Endothelial cell of umbilical vein (primary cell): ENCODE measurements around the gene CPSF4.

Source experiments
- POLR2A ChIP-seq: IDR thresholded peaks from 2 replicates; pipeline ENCODE4 v1.6.1; 2012; ENCODE audit warnings: low read depth, mild to moderate bottlenecking, control low read depth, low read length
- TF ChIP-seq, protein P1 (sequence below), 2 donors: IDR thresholded peaks; 1 replicate in 1 of 2; 2 replicates in 1 of 2; pipeline ENCODE4 v1.5.1; 2011; ENCODE audit warnings: low read length in 2 of 2, mild to moderate bottlenecking in 2 of 2, moderate library complexity in 2 of 2, control low read depth in 1 of 2, inconsistent platforms in 1 of 2, low read depth in 1 of 2; ENCODE audit not compliant: insufficient read depth in 1 of 2; ENCODE audit errors: extremely low read depth in 1 of 2
- TF ChIP-seq, protein P2 (sequence below): IDR thresholded peaks from 2 replicates; pipeline ENCODE4 v1.6.1; 2011; ENCODE audit not compliant: insufficient read depth, insufficient read length

DNA sequence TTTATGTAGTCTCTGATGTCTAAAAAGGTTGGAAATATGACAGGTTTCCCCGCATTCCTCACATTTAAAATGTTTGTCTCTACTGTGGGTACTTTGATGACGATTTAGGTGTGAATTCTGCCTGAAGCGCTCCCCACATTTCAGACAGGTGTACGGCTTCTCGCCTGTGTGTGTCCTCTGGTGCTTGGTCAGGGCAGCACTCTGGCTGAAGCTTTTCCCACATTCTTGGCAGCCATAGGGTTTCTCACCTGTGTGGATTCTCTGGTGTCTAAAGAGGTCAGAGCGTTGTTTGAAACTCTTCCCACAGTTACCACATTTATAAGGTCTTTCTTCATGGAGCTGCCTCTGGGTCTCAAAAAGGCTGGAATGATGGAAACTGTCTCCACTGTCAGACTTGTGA lies 55.1 kb downstream of the CPSF4 start:
- no peak for TF ChIP-seq POLR2A
- TF ChIP-seq, protein P1, sequence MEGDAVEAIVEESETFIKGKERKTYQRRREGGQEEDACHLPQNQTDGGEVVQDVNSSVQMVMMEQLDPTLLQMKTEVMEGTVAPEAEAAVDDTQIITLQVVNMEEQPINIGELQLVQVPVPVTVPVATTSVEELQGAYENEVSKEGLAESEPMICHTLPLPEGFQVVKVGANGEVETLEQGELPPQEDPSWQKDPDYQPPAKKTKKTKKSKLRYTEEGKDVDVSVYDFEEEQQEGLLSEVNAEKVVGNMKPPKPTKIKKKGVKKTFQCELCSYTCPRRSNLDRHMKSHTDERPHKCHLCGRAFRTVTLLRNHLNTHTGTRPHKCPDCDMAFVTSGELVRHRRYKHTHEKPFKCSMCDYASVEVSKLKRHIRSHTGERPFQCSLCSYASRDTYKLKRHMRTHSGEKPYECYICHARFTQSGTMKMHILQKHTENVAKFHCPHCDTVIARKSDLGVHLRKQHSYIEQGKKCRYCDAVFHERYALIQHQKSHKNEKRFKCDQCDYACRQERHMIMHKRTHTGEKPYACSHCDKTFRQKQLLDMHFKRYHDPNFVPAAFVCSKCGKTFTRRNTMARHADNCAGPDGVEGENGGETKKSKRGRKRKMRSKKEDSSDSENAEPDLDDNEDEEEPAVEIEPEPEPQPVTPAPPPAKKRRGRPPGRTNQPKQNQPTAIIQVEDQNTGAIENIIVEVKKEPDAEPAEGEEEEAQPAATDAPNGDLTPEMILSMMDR (IDR thresholded peaks at IDR 0.05; ENCODE audit: extremely low read depth in 1 of 2, insufficient read depth in 1 of 2, low read depth in 1 of 2, low read length in 2 of 2): no peak
- TF ChIP-seq, protein P2, sequence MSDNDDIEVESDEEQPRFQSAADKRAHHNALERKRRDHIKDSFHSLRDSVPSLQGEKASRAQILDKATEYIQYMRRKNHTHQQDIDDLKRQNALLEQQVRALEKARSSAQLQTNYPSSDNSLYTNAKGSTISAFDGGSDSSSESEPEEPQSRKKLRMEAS: no peak
